HepG2 (cell line): ENCODE results near the gene ATP13A3. TPM values are rescaled to one million over a fixed set of nuclear protein-coding genes. Genes with fewer than 3 reads are reported as not detected.

Source experiments
- ARID3A ChIP-seq: IDR thresholded peaks from 2 replicates; pipeline ENCODE4 v1.6.1; 2012; ENCODE audit warnings: low read depth, low read length, improper control_type of control experiment
- CSRNP1 ChIP-seq: sonication (generic); formaldehyde crosslinking; IDR thresholded peaks from 2 replicates; pipeline ENCODE4 v1.8.1; 2023; ENCODE audit warnings: mild to moderate bottlenecking, missing genetic modification reagents
- FOXP4 ChIP-seq: sonication (generic); formaldehyde crosslinking; IDR thresholded peaks from 2 replicates; pipeline ENCODE4 v1.4.0; 2020; ENCODE audit warnings: missing genetic modification reagents
- IRX3 ChIP-seq: sonication (generic); formaldehyde crosslinking; IDR thresholded peaks from 2 replicates; pipeline ENCODE4 v1.8.1; 2023; ENCODE audit warnings: mild to moderate bottlenecking, low read depth, missing genetic modification reagents, borderline replicate concordance
- JUNB ChIP-seq: sonication (generic); formaldehyde crosslinking; IDR thresholded peaks from 2 replicates; pipeline ENCODE4 v1.8.0; 2022; ENCODE audit warnings: missing genetic modification reagents, mild to moderate bottlenecking, borderline replicate concordance
- LRRFIP1 ChIP-seq: sonication (generic); formaldehyde crosslinking; conservative IDR thresholded peaks from 2 replicates; pipeline ENCODE4 v1.4.0; 2020; ENCODE audit warnings: missing genetic modification reagents
- MBD4 ChIP-seq: IDR thresholded peaks from 2 replicates; pipeline ENCODE4 v1.6.1; 2012; ENCODE audit warnings: low read length, inconsistent platforms, borderline replicate concordance
- MLLT10 ChIP-seq: sonication (generic); formaldehyde crosslinking; IDR thresholded peaks from 2 replicates; pipeline ENCODE4 v1.4.0; 2020; ENCODE audit warnings: missing genetic modification reagents
- NR2F6 ChIP-seq, 2 experiments: IDR thresholded peaks; 2 replicates each; pipeline ENCODE4 v1.6.1; 2016; ENCODE audit warnings: antibody characterized with exemption in 1 of 2, mild to moderate bottlenecking in 1 of 2
- ONECUT2 ChIP-seq: sonication (generic); formaldehyde crosslinking; IDR thresholded peaks from 2 replicates; pipeline ENCODE4 v1.4.0; 2020; ENCODE audit warnings: missing genetic modification reagents
- RCOR2 ChIP-seq: IDR thresholded peaks from 2 replicates; pipeline ENCODE4 v1.6.1; 2016; ENCODE audit warnings: missing biosample characterization, missing genetic modification reagents
- SNRNP70 ChIP-seq: fragments of 200-400 bp; formaldehyde crosslinking; IDR thresholded peaks from 2 replicates; pipeline ENCODE4 v1.6.1; 2017; ENCODE audit warnings: mild to moderate bottlenecking, low read depth, low read length, moderate library complexity
- SRY ChIP-seq: sonication (generic); formaldehyde crosslinking; IDR thresholded peaks from 2 replicates; pipeline ENCODE4 v1.8.0; 2022; ENCODE audit warnings: mild to moderate bottlenecking, missing genetic modification reagents
- TBX2 ChIP-seq: sonication (generic); formaldehyde crosslinking; IDR thresholded peaks from 2 replicates; pipeline ENCODE4 v1.5.0; 2020; ENCODE audit warnings: missing genetic modification reagents, mild to moderate bottlenecking, borderline replicate concordance
- ZBTB33 ChIP-seq: sonication (generic); formaldehyde crosslinking; IDR thresholded peaks from 2 replicates; pipeline ENCODE4 v1.4.0; 2020; ENCODE audit warnings: missing genetic modification reagents
- ZNF101 ChIP-seq: sonication (generic); formaldehyde crosslinking; IDR thresholded peaks from 2 replicates; pipeline ENCODE4 v1.4.0; 2020; ENCODE audit warnings: mild to moderate bottlenecking, low read depth, missing genetic modification reagents, borderline replicate concordance
- ZNF121 ChIP-seq: sonication (generic); formaldehyde crosslinking; IDR thresholded peaks from 2 replicates; pipeline ENCODE4 v1.5.0; 2020; ENCODE audit warnings: mild to moderate bottlenecking, missing genetic modification reagents
- ZNF556 ChIP-seq: sonication (generic); formaldehyde crosslinking; IDR thresholded peaks from 2 replicates; pipeline ENCODE4 v1.4.0; 2020; ENCODE audit warnings: mild to moderate bottlenecking, missing genetic modification reagents, borderline replicate concordance
- ZNF598 ChIP-seq: sonication (generic); formaldehyde crosslinking; IDR thresholded peaks from 2 replicates; pipeline ENCODE4 v1.5.1; 2020; ENCODE audit warnings: mild to moderate bottlenecking, missing genetic modification reagents, borderline replicate concordance
- ZNF709 ChIP-seq: sonication (generic); formaldehyde crosslinking; IDR thresholded peaks from 2 replicates; pipeline ENCODE4 v1.5.0; 2020; ENCODE audit warnings: mild to moderate bottlenecking, missing genetic modification reagents
- ZNF747 ChIP-seq: sonication (generic); formaldehyde crosslinking; IDR thresholded peaks from 2 replicates; pipeline ENCODE4 v1.8.1; 2023; ENCODE audit warnings: missing genetic modification reagents, mild to moderate bottlenecking, borderline replicate concordance
- polyA plus RNA-seq, 8 experiments: library from polyadenylated mRNA; depleted of rRNA in 3 of 8; stranded (reverse) in 7 of 8; unstranded in 1 of 8; fragments of >200 nt; fragmentation: Illumina TruSeq in 4 of 8; extraction: Trizol in 4 of 8; gene quantifications; 2 replicates each; pipeline versions ENCODE4 v1.2.1 to v1.2.3, GENCODE V29; 2011 to 2016; ENCODE audit warnings: low read depth in 4 of 8, missing spikeins in 1 of 8, mixed read lengths in 1 of 8; ENCODE audit not compliant: insufficient read depth in 1 of 8
- total RNA-seq, 5 experiments: library from RNA; depleted of rRNA; stranded (reverse); fragments of >200 nt; fragmentation: Illumina TruSeq; extraction: Trizol; gene quantifications; 2 replicates each; pipeline ENCODE4 v1.2.3, GENCODE V29; 2016; ENCODE audit warnings: low read depth in 1 of 5

ATP13A3 gene
- total and polyA plus RNA-seq, 2 of the 13 experiments (the other 11 are each of a cell fraction or from before 2014, with no cell fraction given), result 44.9 to 80.8 TPM

GRCh38 chr3:194446754-194447153, 40.0 kb downstream of the ATP13A3 start (continued):
- TF ChIP-seq CSRNP1 (CRISPR knock-in tag), result no peak
- no peak for TF ChIP-seq ZNF556 (CRISPR knock-in tag)
- TF ChIP-seq ZNF747 (CRISPR knock-in tag), result no peak
- no peak for TF ChIP-seq ZBTB33 (CRISPR knock-in tag)
- TF ChIP-seq IRX3 (CRISPR knock-in tag), result no peak
- TF ChIP-seq ARID3A, result peak; percentile 85; the same call in 1 of the 2 replicates
- peak; percentile 82 for TF ChIP-seq ONECUT2 (CRISPR knock-in tag)
- TF ChIP-seq TBX2 (CRISPR knock-in tag), result peak; percentile 82
- TF ChIP-seq ZNF598, result no peak
- peak; percentile 71; the same call in 1 of the 2 replicates for TF ChIP-seq MBD4
- no peak for TF ChIP-seq RCOR2 (CRISPR knock-in tag)
- TF ChIP-seq JUNB (CRISPR knock-in tag), result peak; percentile 17; the same call in 1 of the 2 replicates
- TF ChIP-seq SRY (CRISPR knock-in tag), result no peak
- TF ChIP-seq MLLT10 (CRISPR knock-in tag), result no peak
- TF ChIP-seq FOXP4, result peak; percentile 74
- no peak for TF ChIP-seq LRRFIP1 (CRISPR knock-in tag)
- no peak for TF ChIP-seq ZNF121
- peak; percentile 71 for TF ChIP-seq NR2F6 (IDR thresholded peaks at IDR 0.05)
- TF ChIP-seq NR2F6 (CRISPR knock-in tag; IDR thresholded peaks at IDR 0.05), result peak; percentile 51; the same call in 1 of the 2 replicates
- TF ChIP-seq ZNF709 (CRISPR knock-in tag), result no peak
- TF ChIP-seq ZNF101 (CRISPR knock-in tag), result no peak
- no peak for TF ChIP-seq SNRNP70
